Activated CD8-positive, alpha-beta memory T cell treated with anti-CD3 and anti-CD28 coated beads for 4 hours (primary cell): ENCODE data around the gene SLC18A3.

Experiments
- DNase-seq, 2 donors: peaks; one replicate each; pipeline ENCODE4 v3.0.0-alpha.2; 2020; ENCODE audit warnings: low read depth in 2 of 2

The SLC18A3 gene

DNA sequence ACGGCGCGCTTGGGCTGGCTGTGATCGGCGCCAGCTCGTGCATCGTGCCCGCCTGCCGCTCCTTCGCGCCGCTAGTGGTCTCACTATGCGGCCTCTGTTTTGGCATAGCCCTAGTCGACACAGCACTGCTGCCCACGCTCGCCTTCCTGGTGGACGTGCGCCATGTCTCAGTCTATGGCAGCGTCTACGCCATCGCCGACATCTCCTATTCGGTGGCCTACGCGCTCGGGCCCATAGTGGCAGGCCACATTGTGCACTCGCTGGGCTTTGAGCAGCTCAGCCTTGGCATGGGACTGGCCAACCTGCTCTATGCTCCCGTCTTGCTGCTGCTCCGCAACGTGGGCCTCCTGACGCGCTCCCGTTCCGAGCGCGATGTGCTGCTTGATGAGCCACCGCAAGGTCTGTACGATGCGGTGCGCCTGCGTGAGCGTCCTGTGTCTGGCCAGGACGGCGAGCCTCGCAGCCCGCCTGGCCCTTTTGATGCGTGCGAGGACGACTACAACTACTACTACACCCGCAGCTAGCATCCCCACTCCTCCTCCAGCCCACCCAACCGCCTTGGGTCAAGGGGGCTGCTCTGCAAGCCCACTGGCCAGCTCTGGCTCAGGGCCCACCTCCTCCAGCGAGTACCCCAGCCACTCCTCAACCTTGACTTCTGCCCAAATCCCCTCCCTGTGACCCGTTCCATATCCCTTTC, 1.9 kb downstream of the SLC18A3 start:
- DNase-seq = no peak

DNA sequence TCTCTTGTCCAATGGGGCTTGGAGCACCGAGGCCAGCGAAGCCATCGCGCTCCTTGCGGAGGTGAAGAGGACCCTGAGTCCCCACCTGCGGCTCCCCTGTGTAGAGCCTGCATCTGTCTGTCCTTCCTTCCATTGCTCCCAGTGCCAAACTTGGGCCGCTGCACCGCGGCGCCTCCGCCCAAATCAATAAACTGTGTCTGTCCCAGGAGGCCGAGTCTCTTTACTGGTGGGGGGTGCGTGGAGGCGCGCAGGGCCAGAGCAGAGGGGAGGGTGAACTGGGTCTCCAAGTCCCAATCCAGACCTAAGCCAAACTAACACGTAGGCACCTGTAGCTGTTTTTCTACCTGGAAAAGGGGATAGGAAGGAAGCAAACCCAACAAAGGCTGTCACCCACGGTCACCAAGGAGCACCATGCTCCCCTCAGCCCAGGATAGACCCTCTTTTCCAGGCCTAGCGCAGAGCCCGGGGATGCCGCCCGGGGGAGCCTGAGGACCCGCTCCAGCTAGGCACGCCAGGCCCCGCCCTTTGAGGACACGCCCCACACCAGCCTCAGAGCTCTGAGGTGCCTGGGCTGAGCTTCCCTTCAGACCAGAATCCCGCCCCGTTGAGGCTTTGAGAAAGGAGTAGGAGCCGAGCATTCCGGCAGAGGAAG, 2.5 kb downstream of the SLC18A3 start:
- DNase-seq = no peak

GRCh38 chr10:49613165-49613881, 3.2 kb downstream of the SLC18A3 start:
- DNase-seq = no peak

GRCh38 chr10:49613882-49614241, 3.8 kb downstream of the SLC18A3 start, which contains the start of gene CHAT:
TSS of gene CHAT (plus strand) at chr10:49614037. CDS start at chr10:49614190, 153 bp downstream.
- no peak for DNase-seq

- DNase-seq = no peak
Observed at GRCh38 chr10:49614242-49615198, 4.4 kb downstream of the SLC18A3 start.

GRCh38 chr10:49615213-49615612, 5.1 kb downstream of the SLC18A3 start:
- no peak for DNase-seq

DNA sequence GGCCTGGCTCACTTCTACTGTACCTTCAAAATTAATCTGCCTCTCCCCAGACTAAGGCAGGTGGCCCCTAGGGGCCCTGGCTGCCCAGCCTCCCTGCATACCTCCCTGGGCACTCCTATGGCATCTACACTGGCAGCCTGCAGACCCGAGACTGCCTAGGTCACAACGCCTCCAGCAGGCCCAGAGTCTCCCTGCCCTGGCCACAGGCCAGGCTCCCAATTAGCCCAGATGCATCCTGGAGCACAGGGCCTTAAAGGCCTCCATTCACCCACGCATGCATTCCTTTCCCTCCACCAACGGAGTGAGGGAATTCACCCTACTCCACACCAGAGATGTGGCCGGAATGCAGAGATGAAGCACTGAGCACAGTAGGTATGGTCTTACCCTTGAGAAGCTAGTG, 5.6 kb downstream of the SLC18A3 start:
- DNase-seq = no peak

DNA sequence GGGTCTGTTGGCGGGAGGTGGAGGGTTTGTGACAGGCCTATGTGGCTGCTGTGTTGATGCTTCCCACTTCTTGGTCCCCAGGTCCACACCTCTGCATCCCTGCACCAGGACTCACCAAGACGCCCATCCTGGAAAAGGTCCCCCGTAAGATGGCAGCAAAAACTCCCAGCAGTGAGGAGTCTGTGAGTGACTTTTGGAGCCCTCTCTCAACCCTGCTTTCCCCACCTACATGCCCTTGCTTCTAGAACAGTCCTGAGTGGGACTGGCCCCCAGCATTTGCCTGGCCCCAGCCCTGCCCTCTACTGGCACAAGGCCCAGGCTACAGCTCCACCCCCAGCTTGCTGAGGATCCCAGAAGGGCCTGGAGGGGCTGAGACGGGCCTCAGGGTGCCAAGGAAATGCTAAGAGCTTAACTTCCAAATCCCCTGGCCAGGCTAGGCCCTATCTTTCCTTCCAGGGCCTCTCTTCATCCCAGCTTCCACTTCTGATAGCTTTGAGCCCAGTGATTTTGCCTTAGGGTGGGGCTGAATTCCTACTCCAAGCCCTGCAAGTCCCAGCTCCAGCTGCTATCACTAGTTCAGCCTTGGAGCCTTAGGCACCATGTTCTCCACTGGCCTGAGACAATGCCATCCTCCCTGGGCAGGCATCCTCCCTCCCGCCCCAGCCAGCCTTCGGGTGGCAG, 6.5 kb downstream of the SLC18A3 start:
- no peak for DNase-seq

DNA sequence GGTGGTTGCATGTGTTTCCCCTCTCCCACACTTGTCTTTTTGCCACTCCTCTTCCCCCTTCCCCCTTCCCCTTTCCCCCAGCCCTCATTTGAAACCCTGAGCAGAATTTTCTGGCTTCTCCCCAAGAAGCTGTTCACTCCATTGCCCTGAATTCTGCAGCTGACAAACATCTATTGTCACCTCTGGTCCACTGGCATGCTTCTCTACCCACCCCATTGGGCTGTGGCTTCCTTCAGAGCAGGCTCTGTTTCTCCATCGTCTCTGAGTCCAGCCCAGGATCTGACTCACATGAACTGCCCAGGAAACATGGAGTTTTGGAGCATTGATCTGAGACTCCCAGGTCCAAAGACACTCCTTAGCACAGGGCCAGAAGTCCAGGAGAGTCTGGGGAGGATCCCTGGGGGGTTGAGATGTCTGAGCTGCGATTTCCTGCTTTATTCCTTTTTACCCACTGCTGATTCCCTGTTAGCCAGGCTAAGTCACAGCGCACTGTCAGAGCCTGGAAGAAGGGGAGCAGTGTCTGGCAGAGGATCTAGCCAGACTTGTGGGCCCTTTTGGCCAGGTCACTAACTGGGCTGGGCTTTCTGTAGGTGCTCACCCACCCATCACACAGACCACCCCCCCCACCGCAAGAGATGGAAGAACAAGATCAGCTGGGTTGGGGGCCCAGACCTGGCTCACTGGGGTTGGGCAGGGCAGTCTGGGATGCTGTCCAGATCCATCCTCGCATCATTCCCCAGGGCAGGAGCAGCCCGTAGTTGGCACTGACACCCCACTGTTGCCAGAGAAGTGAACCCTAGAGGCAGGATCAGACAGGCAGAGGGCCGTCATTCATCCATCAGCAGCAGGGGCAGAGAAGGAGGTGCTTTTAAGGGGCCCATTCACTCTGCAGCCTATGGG, 7.3 kb downstream of the SLC18A3 start:
- no peak for DNase-seq

- DNase-seq = no peak
Observed at GRCh38 chr10:49618821-49619220, 8.7 kb downstream of the SLC18A3 start.

GRCh38 chr10:49619613-49620012, 9.5 kb downstream of the SLC18A3 start:
- DNase-seq = no peak

DNA sequence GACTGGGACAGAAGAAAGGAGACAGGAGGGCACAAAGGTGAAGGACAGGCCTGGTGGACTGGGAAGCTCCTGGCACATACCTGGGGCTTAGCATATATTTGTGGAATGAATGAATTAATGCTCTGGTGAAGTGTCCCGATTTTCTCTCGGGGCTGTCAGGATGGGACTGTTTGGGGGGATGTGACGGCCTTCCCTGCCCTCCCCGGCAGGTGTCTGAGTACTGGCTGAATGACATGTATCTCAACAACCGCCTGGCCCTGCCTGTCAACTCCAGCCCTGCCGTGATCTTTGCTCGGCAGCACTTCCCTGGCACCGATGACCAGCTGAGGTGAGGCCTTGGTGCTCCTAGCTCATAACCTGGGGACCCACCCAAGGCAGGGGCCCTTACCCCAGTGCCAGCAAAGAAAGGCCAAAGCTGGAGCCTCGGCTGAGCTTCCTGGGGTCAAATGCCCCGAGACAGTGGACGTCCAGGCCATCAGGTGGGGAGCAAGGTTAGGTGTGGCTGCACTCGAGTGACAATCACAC, 10.2 kb downstream of the SLC18A3 start:
- DNase-seq = no peak

- no peak for DNase-seq
Observed at GRCh38 chr10:49620841-49621378, 10.8 kb downstream of the SLC18A3 start.

GRCh38 chr10:49621561-49621960, 11.5 kb downstream of the SLC18A3 start:
- no peak for DNase-seq

DNA sequence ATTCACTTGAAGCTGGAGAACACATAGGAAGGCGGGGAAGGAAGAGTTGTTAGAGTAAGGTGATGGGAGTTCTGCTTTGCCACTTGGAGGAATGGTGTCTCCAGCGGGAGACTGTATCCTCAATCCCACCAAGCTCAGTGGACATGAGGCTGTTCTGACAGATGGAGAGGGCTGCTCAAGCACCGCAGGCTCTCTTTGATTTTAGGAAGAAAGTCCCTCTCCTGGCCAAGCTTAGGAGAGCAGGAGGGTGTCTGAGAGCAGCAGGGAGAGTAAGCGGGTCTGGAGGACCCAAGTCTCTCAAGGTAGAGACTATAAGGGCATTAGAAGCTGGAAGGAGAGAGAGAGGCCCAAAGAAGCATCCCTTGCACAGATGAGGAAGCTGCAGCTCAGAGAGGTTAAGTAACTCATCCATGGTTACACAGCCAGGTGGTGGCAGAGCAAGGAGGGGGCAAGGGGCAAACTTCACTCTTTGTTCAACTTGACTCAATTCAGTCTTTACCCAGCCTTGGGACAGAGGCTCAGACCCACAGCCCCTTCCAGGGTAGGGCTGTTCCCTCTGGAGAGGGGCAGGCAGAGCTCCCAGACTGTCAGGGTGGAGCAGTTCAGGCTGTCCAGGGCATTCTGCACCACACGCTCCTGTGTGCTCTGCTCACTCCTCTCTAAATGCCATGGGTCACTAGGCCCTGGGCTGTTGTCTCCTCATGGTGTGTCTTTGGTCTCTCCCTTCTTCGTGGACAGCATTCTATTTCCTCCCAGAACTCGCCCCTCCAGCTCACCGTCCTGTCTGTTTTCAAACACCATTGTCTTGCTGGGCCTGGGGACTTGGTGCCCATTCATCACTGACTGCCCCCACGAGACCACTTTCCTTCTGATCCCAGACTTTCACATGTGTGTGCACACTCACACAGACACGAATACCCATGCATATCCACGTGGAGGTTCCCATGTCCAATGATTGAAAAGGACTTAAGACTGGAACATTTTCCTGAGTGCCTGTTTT, 12.6 kb downstream of the SLC18A3 start:
- DNase-seq = no peak

DNA sequence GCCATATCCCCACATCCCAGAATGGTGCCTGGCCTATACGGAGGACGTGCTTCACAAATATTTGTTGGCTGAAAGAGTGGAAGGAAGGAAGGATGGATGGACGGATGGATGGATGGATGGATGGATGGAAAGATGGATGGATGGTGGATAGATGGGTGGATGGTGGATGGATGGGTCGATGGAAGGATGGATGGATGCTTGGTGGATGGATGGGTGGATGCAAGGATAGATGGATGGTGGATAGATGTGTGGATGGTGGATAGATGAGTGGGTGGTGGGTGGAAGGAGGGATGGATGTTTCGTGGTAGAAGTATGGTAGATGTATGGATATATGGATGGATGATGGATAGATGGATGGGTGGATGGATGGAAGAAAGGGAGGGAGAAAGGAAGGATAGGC, 14.5 kb downstream of the SLC18A3 start:
- DNase-seq = no peak

DNA sequence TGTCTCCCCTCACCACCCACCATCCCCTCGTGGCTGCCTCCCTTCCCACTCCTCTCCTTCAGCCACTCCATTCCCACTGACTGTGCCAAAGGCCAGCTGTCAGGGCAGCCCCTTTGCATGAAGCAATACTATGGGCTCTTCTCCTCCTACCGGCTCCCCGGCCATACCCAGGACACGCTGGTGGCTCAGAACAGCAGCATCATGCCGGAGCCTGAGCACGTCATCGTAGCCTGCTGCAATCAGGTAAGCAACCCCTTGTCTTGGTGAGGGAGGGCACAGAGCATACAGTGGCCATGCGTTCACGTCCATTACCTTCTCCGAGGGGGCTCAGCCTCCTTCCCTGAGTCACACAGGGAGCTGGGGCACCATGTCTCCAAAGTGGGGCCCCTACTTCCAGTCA, 15.3 kb downstream of the SLC18A3 start:
- no peak for DNase-seq

- no peak for DNase-seq
Observed at GRCh38 chr10:49627038-49627437, 16.9 kb downstream of the SLC18A3 start.
